Astrocyte (in vitro differentiated cells and primary cell): ENCODE data around the gene C2orf92. TPM values are rescaled to one million over a fixed set of nuclear protein-coding genes. Genes with fewer than 3 reads are reported as not detected.

Source experiments
- DNase-seq: peaks from one replicate; pipeline ENCODE4 v3.0.0-alpha.2; 2010; ENCODE audit warnings: low read depth
- FAIRE-seq: peaks from 2 replicates; lab custom pipeline; 2011; peaks lifted over from hg19 to GRCh38; lab: Jason Lieb, UNC
- H2AFZ ChIP-seq: 2 replicates; pipeline ENCODE4 v1.6.0; 2012; ENCODE audit warnings: low read depth, low read length, inconsistent platforms
- H3K27ac ChIP-seq: 2 replicates; pipeline ENCODE4 v1.5.1; 2011; ENCODE audit warnings: low read depth, low read length, inconsistent platforms
- H3K27me3 ChIP-seq: 2 replicates; pipeline ENCODE4 v1.6.0; 2011; ENCODE audit warnings: low read length, inconsistent platforms; ENCODE audit not compliant: insufficient read depth
- H3K36me3 ChIP-seq: 2 replicates; pipeline ENCODE4 v1.5.1; 2011; ENCODE audit warnings: low read length, inconsistent platforms; ENCODE audit not compliant: insufficient read depth
- H3K4me1 ChIP-seq: 2 replicates; pipeline ENCODE4 v1.5.1; 2011; ENCODE audit warnings: low read length, inconsistent platforms; ENCODE audit not compliant: insufficient read depth
- H3K4me2 ChIP-seq: 2 replicates; pipeline ENCODE4 v1.6.0; 2012; ENCODE audit warnings: low read length, inconsistent platforms
- H3K4me3 ChIP-seq: 2 replicates; pipeline ENCODE4 v1.5.1; 2011; ENCODE audit warnings: low read depth, mild to moderate bottlenecking, low read length, inconsistent platforms; ENCODE audit not compliant: insufficient read depth
- H3K79me2 ChIP-seq: 2 replicates; pipeline ENCODE4 v1.6.0; 2012; ENCODE audit warnings: mild to moderate bottlenecking, low read length, inconsistent platforms; ENCODE audit not compliant: insufficient read depth
- H3K9ac ChIP-seq: 2 replicates; pipeline ENCODE4 v1.6.0; 2012; ENCODE audit warnings: mild to moderate bottlenecking, low read length, inconsistent platforms
- H3K9me3 ChIP-seq: 2 replicates; pipeline ENCODE4 v1.5.1; 2012; ENCODE audit warnings: low read depth, mild to moderate bottlenecking, low read length, inconsistent platforms; ENCODE audit not compliant: insufficient read depth
- H4K20me1 ChIP-seq: 2 replicates; pipeline ENCODE4 v1.6.0; 2012; ENCODE audit warnings: low read length, inconsistent platforms; ENCODE audit not compliant: insufficient read depth
- H3K27ac Mint-ChIP-seq: one replicate; pipeline ENCODE4 v1.8.0; 2021; ENCODE audit warnings: mild to moderate bottlenecking, mixed read lengths; ENCODE audit not compliant: unreplicated experiment
- H3K27me3 Mint-ChIP-seq: one replicate; pipeline ENCODE4 v1.8.0; 2021; ENCODE audit warnings: low read depth, mixed read lengths; ENCODE audit not compliant: unreplicated experiment
- H3K36me3 Mint-ChIP-seq: one replicate; pipeline ENCODE4 v1.8.0; 2021; ENCODE audit warnings: low read depth, mixed read lengths; ENCODE audit not compliant: unreplicated experiment
- H3K4me1 Mint-ChIP-seq: one replicate; pipeline ENCODE4 v1.8.0; 2021; ENCODE audit warnings: low read depth, mixed read lengths; ENCODE audit not compliant: unreplicated experiment
- H3K4me3 Mint-ChIP-seq: one replicate; pipeline ENCODE4 v1.8.0; 2021; ENCODE audit warnings: mild to moderate bottlenecking, moderate library complexity, mixed read lengths; ENCODE audit not compliant: unreplicated experiment
- H3K9me3 Mint-ChIP-seq: one replicate; pipeline ENCODE4 v1.8.0; 2021; ENCODE audit warnings: mild to moderate bottlenecking, mixed read lengths; ENCODE audit not compliant: unreplicated experiment
- EZH2 ChIP-seq: IDR thresholded peaks from 2 replicates; pipeline ENCODE4 v1.6.1; 2012; ENCODE audit warnings: mild to moderate bottlenecking, low read length, inconsistent platforms; ENCODE audit not compliant: insufficient read depth
- total RNA-seq: library from RNA; stranded (reverse); gene quantifications from 2 replicates; pipeline ENCODE4 v1.2.1, GENCODE V29; 2021
- TF ChIP-seq, protein P1 (sequence below): IDR thresholded peaks from 2 replicates; pipeline ENCODE4 v1.5.1; 2011; ENCODE audit warnings: low read depth, mild to moderate bottlenecking, inconsistent platforms, low read length, moderate library complexity; ENCODE audit not compliant: insufficient read depth

C2orf92 gene
- total RNA-seq, 1 donor from 2014 or later, result 15.3 TPM

- H3K4me2 ChIP-seq, result no peak overlapping the region
- Mint-ChIP-seq H3K27ac (no peak overlapping the region), H3K4me1 (peaks cover 18% of the 10 kb centered on the region), H3K4me3 (no peak overlapping the region), H3K27me3 (no peaks in the 10 kb centered on the region), H3K9me3 (no peaks in the 10 kb centered on the region), H3K36me3 (peaks cover 5% of the 10 kb centered on the region)
- no peak overlapping the region for H2AFZ ChIP-seq
- H3K4me1 ChIP-seq, result peaks cover 6% of the 10 kb centered on the region
- H3K9me3 ChIP-seq, result no peaks in the 10 kb centered on the region
- H3K27ac ChIP-seq, result no peak overlapping the region
- no peaks in the 10 kb centered on the region for H4K20me1 ChIP-seq
- H3K27me3 ChIP-seq, result no peaks in the 10 kb centered on the region
- TF ChIP-seq EZH2, result no peak
- TF ChIP-seq, protein P1, sequence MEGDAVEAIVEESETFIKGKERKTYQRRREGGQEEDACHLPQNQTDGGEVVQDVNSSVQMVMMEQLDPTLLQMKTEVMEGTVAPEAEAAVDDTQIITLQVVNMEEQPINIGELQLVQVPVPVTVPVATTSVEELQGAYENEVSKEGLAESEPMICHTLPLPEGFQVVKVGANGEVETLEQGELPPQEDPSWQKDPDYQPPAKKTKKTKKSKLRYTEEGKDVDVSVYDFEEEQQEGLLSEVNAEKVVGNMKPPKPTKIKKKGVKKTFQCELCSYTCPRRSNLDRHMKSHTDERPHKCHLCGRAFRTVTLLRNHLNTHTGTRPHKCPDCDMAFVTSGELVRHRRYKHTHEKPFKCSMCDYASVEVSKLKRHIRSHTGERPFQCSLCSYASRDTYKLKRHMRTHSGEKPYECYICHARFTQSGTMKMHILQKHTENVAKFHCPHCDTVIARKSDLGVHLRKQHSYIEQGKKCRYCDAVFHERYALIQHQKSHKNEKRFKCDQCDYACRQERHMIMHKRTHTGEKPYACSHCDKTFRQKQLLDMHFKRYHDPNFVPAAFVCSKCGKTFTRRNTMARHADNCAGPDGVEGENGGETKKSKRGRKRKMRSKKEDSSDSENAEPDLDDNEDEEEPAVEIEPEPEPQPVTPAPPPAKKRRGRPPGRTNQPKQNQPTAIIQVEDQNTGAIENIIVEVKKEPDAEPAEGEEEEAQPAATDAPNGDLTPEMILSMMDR, result no peak
- H3K36me3 ChIP-seq, result no peaks in the 10 kb centered on the region
- no peak overlapping the region for H3K9ac ChIP-seq
- FAIRE-seq (no peak), DNase-seq (no peak)
- no peak overlapping the region for H3K4me3 ChIP-seq
- no peaks in the 10 kb centered on the region for H3K79me2 ChIP-seq
Observed at GRCh38 chr2:97745474-97746174, 76.1 kb downstream of the C2orf92 start.

DNA sequence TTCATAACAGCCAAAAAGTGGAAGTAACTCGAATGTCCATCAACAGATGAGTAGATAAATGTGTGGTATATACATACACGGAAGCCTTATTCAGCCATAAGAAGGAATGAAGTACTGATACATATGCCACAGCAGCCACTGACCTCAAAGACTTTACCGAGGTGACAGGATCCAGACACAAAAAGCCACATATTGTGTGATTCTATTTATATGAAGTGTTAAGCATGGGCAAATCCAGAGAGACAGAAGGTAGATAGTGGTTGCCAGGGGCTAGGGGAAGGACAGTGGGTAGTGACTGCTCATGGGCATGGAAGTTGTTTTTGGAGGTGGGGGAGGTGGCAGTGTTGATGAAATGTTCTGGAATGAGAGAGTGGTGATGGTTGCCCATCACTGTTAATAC lies 77.8 kb downstream of the C2orf92 start:
- no peak for DNase-seq
- Histone ChIP-seq H3K9me3 (no peaks in the 10 kb centered on the region), H3K4me3 (no peak overlapping the region), H3K9ac (no peak overlapping the region), H3K27ac (no peak overlapping the region), H4K20me1 (no peaks in the 10 kb centered on the region), H3K36me3 (no peaks in the 10 kb centered on the region), H2AFZ (no peak overlapping the region), H3K4me1 (peaks cover 8% of the 10 kb centered on the region), H3K4me2 (no peak overlapping the region), H3K27me3 (no peaks in the 10 kb centered on the region), H3K79me2 (no peaks in the 10 kb centered on the region)
- no peak for FAIRE-seq
- Mint-ChIP-seq H3K4me3 (no peak overlapping the region), H3K9me3 (no peaks in the 10 kb centered on the region), H3K27me3 (no peaks in the 10 kb centered on the region), H3K36me3 (peaks cover 2% of the 10 kb centered on the region), H3K4me1 (peaks cover 23% of the 10 kb centered on the region), H3K27ac (peak overlapping the region; percentile 44)
- TF ChIP-seq, protein P1, result no peak
- TF ChIP-seq EZH2, result no peak

DNA sequence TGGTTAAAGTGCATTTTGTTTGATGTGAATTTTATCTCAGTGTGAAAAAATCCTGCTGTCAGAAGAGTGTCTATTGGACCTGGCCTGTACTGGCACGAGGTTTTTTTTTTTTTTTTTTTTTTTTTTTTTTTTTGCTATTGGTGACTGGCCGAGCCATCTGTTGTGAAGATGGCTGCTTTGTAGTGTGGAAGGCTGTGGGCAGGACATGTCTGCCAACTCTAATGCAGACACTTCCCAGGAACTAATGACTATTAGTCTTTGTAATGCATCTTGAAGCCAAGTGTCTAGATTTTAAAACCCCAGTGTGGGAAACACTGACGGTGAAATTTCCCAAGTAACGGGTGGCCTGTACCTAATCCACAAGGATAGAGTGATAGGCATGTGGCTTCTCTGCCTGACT lies 78.2 kb downstream of the C2orf92 start:
- no peak overlapping the region for H2AFZ ChIP-seq
- no peak overlapping the region for H3K4me3 Mint-ChIP-seq

More for the DNA sequence above, 78.2 kb downstream of the C2orf92 start:
- Mint-ChIP-seq H3K36me3 (peaks cover 2% of the 10 kb centered on the region), H3K4me1 (peaks cover 25% of the 10 kb centered on the region), H3K27me3 (no peaks in the 10 kb centered on the region), H3K9me3 (no peaks in the 10 kb centered on the region), H3K27ac (peak overlapping the region; percentile 44)
- Histone ChIP-seq H3K4me2 (no peak overlapping the region), H3K4me1 (peaks cover 6% of the 10 kb centered on the region), H3K4me3 (no peak overlapping the region), H3K27me3 (no peaks in the 10 kb centered on the region), H4K20me1 (no peaks in the 10 kb centered on the region), H3K9me3 (no peaks in the 10 kb centered on the region), H3K27ac (no peak overlapping the region), H3K36me3 (no peaks in the 10 kb centered on the region), H3K9ac (no peak overlapping the region), H3K79me2 (no peaks in the 10 kb centered on the region)
- TF ChIP-seq, protein P1, result no peak
- no peak for TF ChIP-seq EZH2
- FAIRE-seq, result no peak
- DNase-seq, result peak; percentile 82
